Fibroblast of pulmonary artery (primary cell): ENCODE measurements around the gene ATG9B.

ENCODE experiments used
- DNase-seq: peaks from one replicate; pipeline ENCODE4 v3.0.0-alpha.2; 2010; ENCODE audit warnings: low read depth
- H3K4me3 ChIP-seq: replicated peaks from 2 replicates; pipeline ENCODE4 v1.5.1; 2011; ENCODE audit warnings: low read depth, mild to moderate bottlenecking, control low read depth, low read length, moderate library complexity
- TF ChIP-seq, protein P1 (sequence below): IDR thresholded peaks from 2 replicates; pipeline ENCODE4 v1.5.1; 2011; ENCODE audit warnings: mild to moderate bottlenecking, control low read depth, low read length, inconsistent platforms; ENCODE audit errors: missing control alignments

ATG9B gene

DNA sequence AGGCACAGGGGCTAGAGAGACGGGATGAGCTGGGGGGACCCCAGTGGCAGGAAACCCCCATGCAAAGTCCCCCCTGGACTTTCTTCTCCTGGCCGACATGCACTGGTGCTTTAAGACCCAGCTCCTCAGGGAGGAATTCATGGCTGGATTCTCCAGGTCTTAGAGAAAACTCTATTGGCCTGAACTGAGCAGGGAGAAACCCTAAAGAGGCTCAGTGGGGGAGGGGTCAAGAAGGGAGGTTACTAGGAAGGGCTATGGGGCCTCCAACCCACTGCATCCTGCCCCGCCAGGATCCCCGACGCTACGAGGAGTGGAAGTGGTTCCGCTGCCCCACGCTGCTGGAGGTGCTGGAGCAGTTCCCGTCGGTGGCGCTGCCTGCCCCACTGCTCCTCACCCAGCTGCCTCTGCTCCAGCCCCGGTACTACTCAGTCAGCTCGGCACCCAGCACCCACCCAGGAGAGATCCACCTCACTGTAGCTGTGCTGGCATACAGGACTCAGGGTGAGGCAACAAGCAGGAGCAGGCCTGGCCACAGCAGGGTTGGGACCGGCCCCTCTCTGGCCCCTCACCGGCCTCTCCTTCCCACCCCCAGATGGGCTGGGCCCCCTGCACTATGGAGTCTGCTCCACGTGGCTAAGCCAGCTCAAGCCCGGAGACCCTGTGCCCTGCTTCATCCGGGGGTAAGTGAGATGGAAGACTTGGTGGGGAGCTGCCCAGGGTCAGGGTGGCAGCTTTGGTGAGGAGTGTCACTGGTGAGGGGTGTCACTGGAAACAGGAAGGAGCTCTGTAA, 13.8 kb downstream of the ATG9B start:
- TF ChIP-seq, protein P1, sequence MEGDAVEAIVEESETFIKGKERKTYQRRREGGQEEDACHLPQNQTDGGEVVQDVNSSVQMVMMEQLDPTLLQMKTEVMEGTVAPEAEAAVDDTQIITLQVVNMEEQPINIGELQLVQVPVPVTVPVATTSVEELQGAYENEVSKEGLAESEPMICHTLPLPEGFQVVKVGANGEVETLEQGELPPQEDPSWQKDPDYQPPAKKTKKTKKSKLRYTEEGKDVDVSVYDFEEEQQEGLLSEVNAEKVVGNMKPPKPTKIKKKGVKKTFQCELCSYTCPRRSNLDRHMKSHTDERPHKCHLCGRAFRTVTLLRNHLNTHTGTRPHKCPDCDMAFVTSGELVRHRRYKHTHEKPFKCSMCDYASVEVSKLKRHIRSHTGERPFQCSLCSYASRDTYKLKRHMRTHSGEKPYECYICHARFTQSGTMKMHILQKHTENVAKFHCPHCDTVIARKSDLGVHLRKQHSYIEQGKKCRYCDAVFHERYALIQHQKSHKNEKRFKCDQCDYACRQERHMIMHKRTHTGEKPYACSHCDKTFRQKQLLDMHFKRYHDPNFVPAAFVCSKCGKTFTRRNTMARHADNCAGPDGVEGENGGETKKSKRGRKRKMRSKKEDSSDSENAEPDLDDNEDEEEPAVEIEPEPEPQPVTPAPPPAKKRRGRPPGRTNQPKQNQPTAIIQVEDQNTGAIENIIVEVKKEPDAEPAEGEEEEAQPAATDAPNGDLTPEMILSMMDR = no peak
- peak; percentile 32 for DNase-seq
- H3K4me3 ChIP-seq = no peak overlapping the region

GRCh38 chr7:151010037-151010306, 14.3 kb downstream of the ATG9B start:
- no peak for DNase-seq
- TF ChIP-seq, protein P1 = no peak
- no peak overlapping the region for H3K4me3 ChIP-seq

DNA sequence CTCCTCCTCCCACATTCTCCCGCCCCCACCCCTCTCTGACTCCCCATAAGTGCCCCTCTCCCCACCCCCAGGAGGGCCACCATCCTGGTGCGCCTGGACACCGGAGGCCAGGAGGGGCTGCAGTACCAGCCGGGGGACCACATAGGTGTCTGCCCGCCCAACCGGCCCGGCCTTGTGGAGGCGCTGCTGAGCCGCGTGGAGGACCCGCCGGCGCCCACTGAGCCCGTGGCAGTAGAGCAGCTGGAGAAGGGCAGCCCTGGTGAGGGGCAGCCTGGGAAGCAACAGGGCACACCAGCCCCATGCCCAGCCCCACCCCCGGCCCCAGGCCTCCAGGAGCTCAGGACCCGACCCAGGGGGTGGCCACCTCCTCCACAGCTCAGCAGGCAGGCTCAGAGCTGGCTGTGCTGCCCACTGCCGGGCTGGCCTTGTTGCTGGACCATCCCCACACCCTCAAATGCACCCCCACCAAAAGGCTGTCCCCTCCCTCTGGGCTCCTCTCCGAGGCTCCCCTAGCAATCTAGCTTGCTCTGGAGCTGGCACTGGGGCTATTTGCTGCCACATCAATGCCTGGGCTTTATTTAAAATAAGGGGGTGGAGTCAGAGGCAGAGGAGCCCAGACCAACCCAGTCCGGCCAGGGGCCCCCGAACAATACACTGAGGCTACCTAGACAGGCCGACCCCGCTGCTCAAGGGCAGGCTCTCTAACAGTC, 14.8 kb downstream of the ATG9B start:
- DNase-seq = no peak
- no peak overlapping the region for H3K4me3 ChIP-seq
- TF ChIP-seq, protein P1 = no peak

DNA sequence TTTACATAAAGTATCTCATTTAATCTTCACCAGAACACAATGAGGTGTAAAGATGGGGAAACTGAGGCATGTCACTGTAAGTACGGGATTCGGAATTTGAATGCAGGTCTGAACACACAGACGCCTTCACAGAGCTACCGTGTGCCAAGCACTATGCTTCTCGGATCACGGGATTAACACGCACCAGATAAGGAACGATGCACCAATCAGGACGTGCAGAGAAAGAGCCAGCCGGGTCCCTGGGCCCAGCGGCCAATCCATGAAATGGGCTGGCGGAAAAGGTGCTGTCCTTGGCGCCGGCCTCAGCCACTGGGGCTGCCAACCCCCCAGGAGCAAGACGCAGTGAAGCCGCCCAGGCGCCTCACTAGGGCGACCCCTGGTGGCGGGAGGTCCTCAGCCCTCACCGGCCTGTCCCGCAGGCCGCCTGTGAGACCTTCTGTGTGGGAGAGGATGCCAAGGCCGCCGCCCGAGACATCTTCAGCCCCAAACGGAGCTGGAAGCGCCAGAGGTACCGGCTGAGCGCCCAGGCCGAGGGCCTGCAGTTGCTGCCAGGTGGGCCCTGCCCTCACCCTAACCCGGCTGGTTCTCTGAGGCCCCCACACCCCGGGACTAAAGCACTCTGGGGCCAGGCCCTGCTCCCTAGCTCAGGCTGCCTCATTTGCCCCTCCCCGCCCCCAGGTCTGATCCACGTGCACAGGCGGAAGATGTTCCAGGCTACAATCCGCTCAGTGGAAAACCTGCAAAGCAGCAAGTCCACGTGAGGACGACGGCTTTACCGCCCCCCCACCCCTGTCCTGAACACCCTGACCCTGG, 15.6 kb downstream of the ATG9B start:
- TF ChIP-seq, protein P1 = peak; percentile 67
- H3K4me3 ChIP-seq = peak overlapping the region; percentile 29
- DNase-seq = peak; percentile 60

GRCh38 chr7:151008143-151008510, 16.2 kb downstream of the ATG9B start:
- TF ChIP-seq, protein P1 = no peak
- DNase-seq = peak; percentile 44
- H3K4me3 ChIP-seq = peak overlapping the region; percentile 29

GRCh38 chr7:151007469-151007898, 16.8 kb downstream of the ATG9B start:
- no peak overlapping the region for H3K4me3 ChIP-seq
- TF ChIP-seq, protein P1 = no peak
- no peak for DNase-seq
